Measurements from ENCODE around the gene DDX39A. TPM values are rescaled to one million over a fixed set of nuclear protein-coding genes. Genes with fewer than 3 reads are reported as not detected.

DDX39A gene
- total and polyA plus RNA-seq, 2 of the 8 experiments (the other 6 are each of a cell fraction or from before 2014, with no cell fraction given): 139 TPM

DNA sequence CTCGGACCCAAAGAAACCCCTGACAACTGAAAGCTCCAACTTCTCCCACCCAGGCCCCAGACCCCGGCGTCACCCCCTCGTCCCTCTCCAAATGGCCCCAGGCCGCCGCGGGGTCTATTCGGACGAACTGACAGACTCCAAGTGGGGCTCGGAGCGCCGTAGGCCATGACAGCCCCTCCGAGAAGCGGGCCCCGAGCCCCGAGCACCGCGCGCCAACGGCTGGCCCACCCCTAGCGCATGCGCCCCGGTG is 360 bp downstream of the DDX39A start:
- H4K91ac ChIP-seq (replicated peaks; ENCODE audit: insufficient read length, low read length): no peak overlapping the region
- DNase-seq (ENCODE audit: low read depth in 1 of 2, low spot score in 2 of 2): no peak
- no peak for FAIRE-seq
- H2BK12ac ChIP-seq (ENCODE audit: low read depth, low read length): no peak overlapping the region
- no peak for TF ChIP-seq CEBPB (IDR thresholded peaks at IDR 0.05; ENCODE audit: low read depth, low read length)
- TF ChIP-seq RAD21 (IDR thresholded peaks at IDR 0.05 in 1 of 2, conservative IDR thresholded peaks at IDR 0.05 in 1 of 2; ENCODE audit: low read depth in 2 of 2, low read length in 2 of 2): no peak
- TF ChIP-seq FOSL1 (IDR thresholded peaks at IDR 0.05; ENCODE audit: insufficient read depth, low read depth, low read length): no peak
- no peak for TF ChIP-seq KDM4A (IDR thresholded peaks at IDR 0.05; ENCODE audit: low read depth, low read length, severe bottlenecking)
- TF ChIP-seq JUN (IDR thresholded peaks at IDR 0.05; ENCODE audit: low read depth, low read length): no peak
- no peak for TF ChIP-seq SP2 (IDR thresholded peaks at IDR 0.05; ENCODE audit: low read length)
- no peak for TF ChIP-seq RNF2 (IDR thresholded peaks at IDR 0.05; ENCODE audit: borderline replicate concordance, low read depth, low read length, missing control alignments, poor library complexity, severe bottlenecking)
- TF ChIP-seq NRF1 (IDR thresholded peaks at IDR 0.05; ENCODE audit: low read depth, low read length): peak; percentile 72
- H3K79me1 ChIP-seq (ENCODE audit: low read depth, low read length): peaks cover 13% of the 10 kb centered on the region
- H2BK120ac ChIP-seq (replicated peaks; ENCODE audit: low read depth, low read length): no peak overlapping the region
- no peak overlapping the region for H4K5ac ChIP-seq (ENCODE audit: insufficient read length, low read depth, low read length)
- H2BK5ac ChIP-seq (ENCODE audit: low read depth, low read length): peak overlapping the region; percentile 91
- H3K4me1 ChIP-seq (replicated peaks in 1 of 4; ENCODE audit: control insufficient read depth in 3 of 4, insufficient read depth in 4 of 4, low read length in 3 of 4): peaks cover 0 to 6% (median 2%) of the 10 kb centered on the region in 4 experiments; a peak in 4 of 7 replicates
- H3K23me2 ChIP-seq (ENCODE audit: low read depth, low read length): 0 out of 2 replicates have a peak, but pooled peaks cover 2% of the 10 kb centered on the region
- H3K36me3 ChIP-seq (ENCODE audit: control insufficient read depth in 2 of 4, insufficient read depth in 4 of 4, low read length in 3 of 4): no peaks in the 10 kb centered on the region
- no peak overlapping the region for H2AFZ ChIP-seq (ENCODE audit: low read length)
- H3K79me2 ChIP-seq (ENCODE audit: control insufficient read depth in 1 of 2, insufficient read depth in 2 of 2, low read length in 2 of 2): peaks cover 41 to 51% of the 10 kb centered on the region in 2 experiments
- H2AK5ac ChIP-seq (ENCODE audit: low read depth, low read length): no peak overlapping the region
- H3K27me3 ChIP-seq (replicated peaks in 1 of 4; ENCODE audit: control insufficient read depth in 3 of 4, extremely low read depth in 1 of 4, insufficient read depth in 3 of 4, low read length in 3 of 4): no peaks in the 10 kb centered on the region
- no peak overlapping the region for H3K4ac ChIP-seq (replicated peaks; ENCODE audit: insufficient read length, low read depth, low read length)
- H2BK20ac ChIP-seq (ENCODE audit: low read length): no peak overlapping the region
- H3K9ac ChIP-seq (replicated peaks in 1 of 4; ENCODE audit: extremely low read depth in 1 of 4, low read depth in 3 of 4, low read length in 3 of 4): peak overlapping the region in 3 of 4 experiments; percentile 43 to 76 (median 74); a peak in 6 of 7 replicates
- no peak overlapping the region for H3K23ac ChIP-seq (ENCODE audit: insufficient read length)
- ChIA-PET CTCF (ENCODE audit: partially characterized antibody) (interaction anchor here (0.6 to 2.4 kb wide), 3 partner anchors 13 to 202 kb away, joined by 3 to 10 read pairs (median 3); no protein-coding TSS in a partner anchor), POLR2A (ENCODE audit: partially characterized antibody) (interaction anchor here (4.3 kb wide), 1 partner anchor 13 kb away, joined by 22 read pairs; the partner anchor contains the start of gene PKN1)
- H2BK15ac ChIP-seq (ENCODE audit: low read length): no peak overlapping the region
- peak overlapping the region; percentile 58 to 71 for H3K4me2 ChIP-seq (ENCODE audit: insufficient read depth in 1 of 2, low read depth in 2 of 2, low read length in 2 of 2)
- H3K4me3 ChIP-seq (ENCODE audit: extremely low read depth in 1 of 4, insufficient read depth in 2 of 4, low read depth in 3 of 4, low read length in 4 of 4): peak overlapping the region; percentile 65 to 83 (median 77)
- H3K18ac ChIP-seq (ENCODE audit: extremely low read depth, low read length): no peak overlapping the region; the same call in 1 of the 2 replicates
- peaks cover 16 to 20% of the 10 kb centered on the region in 2 experiments for H4K20me1 ChIP-seq (replicated peaks in 1 of 2; ENCODE audit: control insufficient read depth in 1 of 2, insufficient read depth in 2 of 2, low read length in 2 of 2)
- H4K8ac ChIP-seq (ENCODE audit: extremely low read depth, insufficient read depth, low read length): no peak overlapping the region
- no peaks in the 10 kb centered on the region for H3K9me3 ChIP-seq (ENCODE audit: insufficient read depth in 2 of 2, low read depth in 1 of 2, low read length in 1 of 2)
- no CpG with 5 or more reads among the region's 23 CpGs for WGBS, 2 experiments (ENCODE audit: extremely low coverage in 1 of 2, insufficient coverage in 1 of 2, insufficient read length in 1 of 2, insufficient replicate concordance in 2 of 2, low coverage in 1 of 2, low lambda C conversion rate in 2 of 2, missing lambda C conversion rate in 1 of 2)
- no peak overlapping the region; the same call in 1 of the 2 replicates for H3K27ac ChIP-seq (ENCODE audit: low read depth, low read length)
- H3K14ac ChIP-seq (ENCODE audit: insufficient read length): no peak overlapping the region
- peak overlapping the region; percentile 17 for H3K56ac ChIP-seq (replicated peaks; ENCODE audit: insufficient read length, low read depth, low read length)

Data from H1 (cell line).